Activated T-cell treated with anti-CD3 and anti-CD28 coated beads, Interleukin-2, amount 50 U/mL, for 48 hours (primary cell): Measurements from ENCODE around the gene FAM241B.

Experiments used
- DNase-seq, 2 experiments: peaks; one replicate each; pipeline ENCODE4 v3.0.0-alpha.2; 2020

FAM241B gene

DNA sequence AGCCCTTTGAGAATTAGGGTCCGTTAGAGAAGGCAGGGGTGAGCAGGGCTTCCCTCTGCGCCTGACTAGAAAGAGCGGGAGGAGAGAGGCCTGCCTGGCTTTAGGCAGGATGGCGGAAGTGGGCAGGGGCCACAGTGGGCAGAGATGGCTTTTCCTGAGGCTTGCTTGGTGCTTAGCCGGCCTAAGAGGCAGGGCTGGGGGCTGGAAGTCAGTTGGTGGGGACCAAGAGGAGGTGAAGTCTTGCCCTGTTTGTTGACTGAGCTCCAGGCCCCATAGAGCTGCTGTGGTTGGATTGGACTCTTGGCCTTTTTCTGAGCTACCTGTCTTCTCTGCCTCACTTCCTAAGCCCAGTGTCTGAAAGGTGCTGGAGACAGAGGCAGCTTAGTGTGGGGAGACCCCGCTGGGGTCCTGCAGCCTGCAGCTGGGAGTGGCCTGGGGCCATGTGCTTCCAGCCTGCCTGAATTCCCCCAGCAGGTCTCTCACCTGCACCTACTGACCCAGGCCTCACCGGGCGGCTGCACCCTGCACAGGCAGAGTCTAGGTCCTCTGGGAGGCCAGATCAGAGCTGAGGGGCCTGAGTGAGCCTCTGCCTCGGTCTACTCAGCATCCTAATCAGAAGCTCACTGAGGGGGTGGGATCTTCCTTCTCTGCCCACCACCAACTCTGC lies 4.8 kb downstream of the FAM241B start:
- no peak for DNase-seq

DNA sequence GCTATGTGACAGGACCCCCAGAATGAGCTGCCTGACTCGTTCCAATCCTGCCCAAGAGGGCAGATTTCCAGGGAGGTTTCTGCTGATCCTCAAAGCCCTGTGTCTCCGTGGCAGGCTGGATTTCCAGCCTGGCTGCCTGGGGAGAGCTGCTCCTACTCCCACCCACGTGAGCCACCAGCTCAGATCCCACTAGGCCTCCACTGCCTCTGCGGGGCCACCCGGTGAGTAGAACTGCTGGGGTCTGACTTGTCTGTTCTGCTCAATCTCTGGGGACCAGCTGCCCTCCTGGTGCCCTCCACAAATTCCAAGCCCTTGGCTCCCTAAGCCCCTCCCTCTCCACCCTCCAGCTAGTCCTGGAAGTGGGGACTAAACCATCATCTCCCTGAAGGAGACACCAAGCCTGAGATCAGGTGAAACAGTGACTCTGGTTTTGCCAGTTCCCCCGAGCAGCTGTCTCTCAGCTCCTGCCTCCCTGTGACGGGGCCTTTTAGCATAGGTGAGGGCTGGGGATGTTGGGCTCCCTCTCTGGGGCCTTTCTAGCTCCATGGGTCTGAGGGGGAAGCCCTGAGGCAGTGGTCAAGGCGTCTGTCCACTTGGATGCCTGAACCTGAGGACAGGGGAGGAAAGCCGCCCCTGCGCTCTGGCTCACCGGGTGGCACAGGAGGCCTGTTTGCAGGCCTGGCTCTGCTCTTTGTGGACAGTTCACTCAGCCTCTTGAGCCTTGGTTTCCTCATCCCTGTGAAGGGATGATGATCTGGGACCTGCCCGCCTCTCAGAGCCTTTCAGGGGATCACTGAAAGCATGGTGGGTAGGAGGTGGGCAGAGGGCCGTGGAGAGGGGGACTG lies 5.6 kb downstream of the FAM241B start:
- DNase-seq = no peak

DNA sequence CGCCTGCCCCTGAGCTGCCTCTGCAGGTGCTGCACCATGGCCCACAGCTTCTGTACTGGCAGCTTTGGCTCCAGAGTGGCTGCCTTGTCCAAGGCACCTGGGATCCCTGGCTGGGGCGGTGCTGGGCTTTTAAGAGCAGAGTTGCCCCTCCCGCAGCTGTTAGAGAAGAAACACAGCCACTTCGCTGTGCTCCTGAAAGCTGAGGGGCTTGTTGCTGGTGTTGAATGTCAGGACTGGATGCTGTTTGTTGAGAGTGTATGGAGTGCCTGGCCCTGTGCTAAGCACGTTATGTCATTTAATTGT lies 6.2 kb downstream of the FAM241B start:
- no peak for DNase-seq

DNA sequence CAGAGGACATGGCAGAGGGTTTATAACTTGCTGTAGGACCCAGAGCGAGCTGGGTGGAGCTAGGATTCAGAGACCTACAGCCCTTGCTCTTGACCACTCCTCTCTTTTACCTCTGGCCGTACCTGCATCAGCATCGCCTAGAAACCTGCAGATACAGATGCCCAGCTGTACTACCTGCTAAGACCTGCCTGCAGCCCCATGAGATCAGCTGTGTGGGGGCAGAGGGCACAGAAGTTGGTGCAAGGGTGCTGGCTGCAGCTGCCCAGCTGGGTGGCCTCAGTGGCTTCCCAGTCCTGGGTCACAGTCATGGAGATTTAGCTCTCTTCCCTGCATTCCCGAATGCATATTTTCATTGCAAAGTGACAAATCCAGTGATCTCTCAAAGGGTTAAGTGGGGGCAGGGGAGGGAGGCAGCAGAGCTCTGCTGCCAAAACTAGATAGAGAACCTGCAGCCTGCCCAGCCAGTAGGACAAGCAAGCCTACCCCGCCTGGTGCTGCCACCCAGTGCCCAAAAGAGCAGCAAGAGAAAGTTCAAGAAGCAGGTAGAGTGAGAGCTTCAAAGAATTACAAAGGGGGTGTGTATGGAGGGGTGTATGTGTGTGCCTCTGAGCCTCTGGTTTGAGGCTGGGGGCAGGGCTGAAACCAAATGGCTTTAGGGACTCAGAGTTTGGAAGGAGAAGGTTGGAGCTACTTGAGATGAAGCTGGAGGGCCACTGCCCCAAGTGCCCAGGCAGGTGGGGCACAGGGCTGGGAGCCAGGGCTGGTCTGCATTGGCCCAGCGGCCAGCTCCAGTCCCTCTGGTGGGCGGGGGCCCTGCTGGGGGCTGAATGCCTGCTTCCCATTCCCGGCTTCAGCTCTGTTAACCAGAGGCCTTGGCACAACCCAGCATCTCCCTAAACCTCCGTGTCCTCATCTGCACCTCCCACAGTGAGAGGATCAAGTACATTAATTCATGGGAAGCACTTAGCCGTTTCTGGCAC lies 6.9 kb downstream of the FAM241B start:
- DNase-seq = peak in 1 of 2 experiments; percentile 29

DNA sequence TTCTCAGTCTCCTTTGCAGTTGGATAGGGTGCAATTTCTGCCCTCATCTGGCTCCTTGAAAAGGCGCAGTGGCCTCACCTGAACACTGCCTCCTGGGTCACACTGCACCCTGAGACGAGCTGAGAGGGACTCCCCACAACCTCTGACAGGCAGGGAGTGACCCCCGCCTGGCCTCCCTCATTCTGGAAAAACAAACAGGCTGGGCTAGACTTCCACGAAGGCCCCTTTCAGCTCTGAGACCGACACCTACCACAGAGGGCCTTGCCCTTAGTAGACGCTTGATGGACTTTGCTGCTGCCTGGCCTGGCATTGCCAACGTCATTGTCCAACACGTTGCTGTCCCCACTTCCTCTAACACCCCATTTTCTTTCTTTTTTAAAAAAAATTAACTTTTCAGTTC lies 8.6 kb downstream of the FAM241B start:
- no peak for DNase-seq

DNA sequence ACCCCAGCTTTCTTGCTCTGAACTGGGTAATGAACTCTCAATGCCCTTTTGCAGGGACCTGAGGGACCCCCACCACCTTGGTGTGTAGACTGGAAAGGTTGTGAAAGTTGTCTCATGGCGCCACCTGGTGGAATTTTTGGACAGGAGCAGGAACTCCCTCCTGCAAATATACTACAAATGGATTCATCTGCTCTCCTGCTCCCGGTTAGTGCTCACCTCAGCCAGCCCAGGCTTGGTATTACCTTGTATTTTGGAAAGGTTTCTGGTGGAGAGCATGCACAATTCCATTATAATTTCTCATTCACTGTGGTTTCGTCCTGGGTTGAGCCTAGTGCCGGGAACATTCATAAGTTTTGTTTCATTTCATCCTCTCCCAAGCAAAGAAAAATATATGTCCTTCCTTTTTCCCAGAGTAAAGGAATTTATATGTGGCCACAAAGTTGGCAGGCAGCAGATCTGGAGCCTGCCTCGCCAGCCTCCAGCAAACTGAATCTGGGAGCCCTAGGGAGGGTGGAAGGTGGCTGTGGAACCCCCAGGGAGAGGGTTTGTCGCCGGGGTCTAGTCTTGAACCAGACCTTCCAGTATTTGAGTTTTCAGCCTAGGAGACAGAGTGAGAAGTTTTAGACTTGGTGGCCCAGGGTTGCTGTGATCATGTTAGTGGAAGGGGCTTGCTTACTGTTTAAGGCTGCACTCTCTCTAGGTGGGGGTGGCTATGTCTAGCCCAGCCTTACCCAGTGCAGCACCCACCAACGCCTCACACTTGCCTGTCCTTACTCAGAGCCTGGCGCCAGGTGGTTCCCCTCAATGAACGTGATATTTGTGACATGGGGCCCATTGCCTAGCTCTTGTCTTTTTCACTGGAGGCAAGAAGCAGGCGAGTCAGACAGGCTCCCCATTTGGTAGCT lies 9.5 kb downstream of the FAM241B start:
- DNase-seq = peak; percentile 70 to 72

DNA sequence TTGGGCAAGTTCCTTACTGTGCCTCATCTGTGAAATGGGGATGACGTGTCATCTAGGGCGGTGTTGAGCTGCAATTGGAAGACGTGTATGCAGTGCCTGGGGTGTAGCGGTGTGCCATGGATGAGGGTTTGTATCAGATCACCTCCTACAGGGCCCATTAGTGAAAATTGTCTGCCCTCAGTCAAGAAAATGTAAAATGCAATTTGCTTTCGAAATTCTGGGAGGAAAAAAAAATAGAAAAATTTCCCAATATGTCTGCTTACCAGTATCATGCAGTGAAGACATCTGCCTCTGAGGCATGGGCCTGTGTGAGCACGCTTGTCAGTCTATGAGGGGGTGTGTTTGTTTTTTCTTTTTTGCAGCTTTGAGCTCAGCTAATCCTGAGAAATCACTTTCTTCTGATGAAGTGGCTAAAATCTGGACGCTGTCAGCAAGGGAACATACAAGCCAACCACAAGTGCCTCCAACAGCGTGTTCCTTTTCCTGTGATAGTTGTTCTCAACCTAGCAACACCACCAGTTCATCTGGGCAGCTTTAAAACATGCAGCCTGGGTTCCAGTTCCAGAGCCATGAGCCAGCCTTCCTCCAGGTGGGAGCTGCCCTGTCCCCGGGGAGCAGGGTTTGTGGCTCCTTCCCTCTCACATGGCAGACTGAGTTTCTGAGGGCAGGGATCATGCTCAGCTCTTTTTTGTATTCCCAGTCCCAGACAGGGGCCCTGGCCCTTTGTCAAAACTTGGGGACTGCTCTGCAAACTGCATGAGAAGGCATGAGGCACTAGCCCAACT lies 10.3 kb downstream of the FAM241B start:
- no peak for DNase-seq

DNA sequence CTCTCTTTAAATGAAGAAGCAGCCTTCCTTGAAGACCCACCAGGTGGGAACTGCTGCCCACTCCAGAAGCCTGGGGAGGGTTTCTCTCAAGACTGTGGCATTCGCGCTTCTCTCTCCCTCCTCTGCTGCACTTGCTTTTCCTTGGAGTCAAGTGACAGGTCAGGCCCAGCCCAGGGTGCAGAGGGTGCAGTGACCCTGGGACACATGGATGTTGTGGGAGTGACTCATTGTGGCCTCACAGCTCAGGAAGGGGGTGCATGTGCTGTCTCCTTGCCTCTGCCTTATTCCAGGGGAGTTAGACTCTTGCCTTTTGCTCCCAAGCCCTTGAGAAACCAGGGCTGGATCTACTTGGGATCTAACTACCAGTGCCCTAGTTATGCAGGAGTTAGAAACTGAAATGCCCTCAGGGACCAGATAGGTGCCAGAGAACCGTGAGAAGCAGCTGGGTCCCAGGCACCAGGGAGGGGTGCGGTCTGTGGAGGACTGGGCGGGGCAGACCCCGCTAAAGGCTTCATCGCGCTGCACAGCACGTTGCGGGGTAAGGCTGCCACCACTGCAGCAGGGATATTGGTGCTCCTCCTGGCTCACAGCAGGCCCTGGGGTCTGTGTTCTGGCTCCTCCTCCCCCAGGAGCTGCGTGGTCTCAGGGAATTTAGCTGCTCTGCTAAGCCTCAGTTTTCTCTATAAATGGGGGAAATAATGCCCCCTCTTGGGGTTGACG lies 11.4 kb downstream of the FAM241B start:
- DNase-seq = no peak

DNA sequence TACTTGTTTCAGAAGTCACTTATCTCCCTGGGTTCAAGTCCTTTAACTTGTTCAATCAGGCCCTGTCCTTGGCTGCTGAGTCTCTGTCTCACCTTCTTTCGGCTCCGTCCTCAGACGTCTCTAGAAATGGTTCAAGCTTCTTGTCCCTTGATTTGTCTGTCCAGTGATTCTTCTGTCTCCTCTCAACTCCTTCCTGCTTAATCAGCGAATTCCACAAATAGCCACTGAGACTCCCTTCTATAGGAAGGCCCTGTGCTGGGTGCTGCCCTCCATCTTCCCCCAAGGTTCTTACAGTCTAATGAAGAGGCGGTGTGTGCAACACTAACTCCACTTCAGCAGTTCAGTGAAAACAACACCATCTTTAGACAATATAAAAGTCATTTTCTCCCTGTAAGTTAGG lies 12.7 kb downstream of the FAM241B start:
- DNase-seq = no peak

DNA sequence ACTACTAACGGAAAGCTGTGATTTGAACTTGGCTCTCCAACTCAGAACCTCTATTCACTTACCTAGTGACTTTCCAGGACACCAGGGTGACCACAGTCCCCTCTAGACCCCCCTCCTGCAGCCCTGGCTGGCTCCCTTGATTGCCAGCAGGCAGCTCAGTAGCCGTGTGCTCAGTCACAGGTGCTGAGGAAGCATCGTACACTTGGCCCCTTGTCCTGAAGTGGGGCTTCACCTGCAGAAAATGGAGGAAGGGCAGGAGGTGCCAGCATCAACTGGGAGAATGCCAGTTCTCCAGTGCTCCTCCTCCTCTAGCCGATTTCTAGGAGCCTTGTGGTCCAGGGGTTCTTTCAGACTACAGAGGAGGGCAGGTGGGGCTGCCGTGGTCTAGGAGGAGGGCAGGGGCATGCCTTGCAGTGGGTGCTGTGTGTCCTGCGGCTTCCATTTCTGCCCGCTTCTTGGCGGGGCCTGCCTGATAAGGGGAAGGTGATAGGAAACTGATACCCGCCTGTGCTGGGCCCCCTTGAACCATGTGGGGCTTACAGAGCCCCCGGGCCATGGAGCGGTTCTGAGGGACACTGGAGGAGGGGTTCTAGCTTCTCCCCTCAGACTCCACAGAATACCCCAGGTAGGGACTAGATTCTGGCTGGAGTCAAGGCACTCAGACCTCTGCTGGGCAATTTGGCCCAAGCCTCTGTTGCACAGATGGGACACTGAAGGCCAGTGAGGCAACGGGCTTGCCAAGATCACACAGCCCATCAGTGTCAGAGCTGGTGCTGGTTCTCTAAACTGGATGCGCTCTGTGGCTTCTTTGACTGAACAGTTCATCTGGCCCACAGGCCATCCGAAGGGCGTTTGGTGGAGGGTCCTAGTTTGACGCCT lies 14.0 kb downstream of the FAM241B start:
- DNase-seq = no peak

DNA sequence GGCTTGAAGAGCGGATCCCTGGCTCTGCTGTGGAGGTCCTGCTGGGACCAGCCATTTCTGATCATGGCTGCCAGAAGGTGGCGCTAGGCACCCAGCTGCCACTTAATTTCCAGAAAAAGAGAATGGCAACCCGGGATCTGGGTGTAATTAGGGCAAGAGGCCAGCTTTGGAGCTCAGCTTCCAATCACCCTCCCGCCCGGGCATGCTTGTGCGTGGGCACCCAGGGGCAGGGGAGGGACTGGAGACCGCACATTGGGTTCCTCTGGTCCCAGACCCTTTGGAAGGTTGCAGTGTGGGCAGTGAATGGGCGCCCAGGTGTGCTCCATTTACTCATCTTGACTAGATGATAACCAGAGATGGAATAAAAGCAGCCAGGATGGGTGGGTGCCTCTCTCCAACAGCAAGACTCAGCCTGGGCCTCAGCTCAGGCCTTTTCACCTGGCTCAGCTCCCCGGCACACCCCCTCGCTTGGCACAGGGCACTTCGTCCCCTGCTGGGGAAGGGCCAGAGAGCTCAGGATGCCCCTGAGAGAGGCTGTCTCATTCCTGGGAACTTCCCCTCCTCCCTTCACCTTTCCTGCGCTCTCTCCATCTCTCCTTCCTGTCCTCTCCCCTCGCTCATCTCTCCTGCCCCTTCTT lies 14.7 kb downstream of the FAM241B start:
- peak; percentile 69 to 70 for DNase-seq

DNA sequence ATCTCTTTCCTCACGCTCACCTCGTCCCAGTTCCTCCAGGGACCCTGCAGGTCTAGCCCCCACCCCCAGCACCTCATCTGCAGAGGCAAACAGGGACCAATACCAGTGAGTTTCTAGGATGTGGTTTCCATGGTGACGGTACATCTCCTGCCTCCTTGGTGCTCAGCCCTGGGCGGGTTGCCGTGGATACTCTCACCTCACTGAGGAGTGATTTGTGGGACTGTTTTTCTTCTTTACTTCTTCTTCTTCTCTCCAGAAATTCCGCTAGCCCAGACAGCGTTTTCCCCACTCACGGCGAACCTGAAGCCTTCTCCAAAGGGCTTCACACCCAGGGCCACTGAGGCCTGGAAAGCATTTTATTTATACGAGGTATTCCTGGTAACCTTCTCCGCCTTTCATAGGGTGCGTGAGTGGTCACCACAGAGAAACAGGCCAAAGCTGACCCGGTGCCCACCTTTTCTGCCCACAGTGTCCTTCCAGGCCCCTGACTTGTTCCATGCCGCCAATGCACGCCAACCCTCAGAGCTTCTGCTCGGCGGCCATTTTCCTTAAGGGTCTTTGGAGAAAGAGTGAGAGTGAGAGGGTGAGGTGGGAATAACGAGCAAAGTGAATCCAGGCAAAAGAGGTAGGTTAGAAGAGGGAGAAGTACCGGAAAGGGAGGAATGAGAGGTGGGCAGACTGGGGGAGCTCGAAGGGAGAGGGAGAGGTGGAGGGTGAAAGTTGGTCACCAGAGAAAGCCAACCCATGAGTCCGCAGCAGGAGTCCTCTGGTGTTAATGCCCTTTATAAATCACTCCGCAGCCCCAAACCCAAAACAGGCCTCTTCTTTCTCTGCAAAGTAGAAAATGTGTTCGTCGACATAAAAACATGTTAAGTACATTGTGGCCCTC lies 15.5 kb downstream of the FAM241B start:
- DNase-seq = no peak

DNA sequence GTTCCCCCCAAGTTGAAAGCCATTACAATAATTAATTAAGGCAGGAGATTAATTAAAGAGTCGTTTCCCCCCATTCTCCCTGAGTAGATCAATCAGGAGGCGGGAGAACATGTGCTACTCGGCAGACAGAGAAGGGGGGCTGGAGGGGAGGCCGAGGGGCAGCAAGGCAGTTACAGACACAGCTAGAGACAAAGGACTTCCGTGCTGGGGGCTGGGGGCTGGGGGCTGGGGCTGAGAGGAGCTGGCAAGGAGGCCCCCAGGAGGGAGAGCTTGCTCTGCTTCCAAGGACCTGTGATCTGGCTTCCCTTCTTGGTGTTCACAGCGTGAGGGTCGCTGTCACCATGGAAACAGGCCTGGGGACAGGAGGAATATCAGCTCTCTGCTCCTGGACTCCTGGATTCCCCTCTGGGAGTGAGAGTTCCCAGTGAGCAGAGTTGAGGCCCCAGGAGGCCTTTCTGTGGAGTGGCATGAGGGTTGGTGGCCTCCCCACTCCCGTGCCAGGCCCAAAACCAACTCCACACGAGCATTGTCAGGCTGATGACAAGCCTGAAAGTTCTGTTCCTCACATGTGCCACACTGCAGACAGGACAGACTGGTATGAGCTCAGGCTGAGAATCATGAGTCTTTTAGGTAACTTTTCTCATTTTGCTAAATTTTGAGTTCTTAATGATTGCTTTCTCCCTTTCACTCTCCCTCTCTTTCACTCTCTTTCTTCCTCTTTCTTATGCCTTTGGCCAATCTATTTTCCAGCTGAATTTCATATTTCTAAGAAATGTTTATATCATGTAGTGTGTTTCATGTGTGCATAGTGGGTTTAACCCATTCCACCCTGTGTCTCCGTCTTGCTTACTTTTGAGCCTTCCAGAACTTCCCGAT lies 16.4 kb downstream of the FAM241B start:
- no peak for DNase-seq

DNA sequence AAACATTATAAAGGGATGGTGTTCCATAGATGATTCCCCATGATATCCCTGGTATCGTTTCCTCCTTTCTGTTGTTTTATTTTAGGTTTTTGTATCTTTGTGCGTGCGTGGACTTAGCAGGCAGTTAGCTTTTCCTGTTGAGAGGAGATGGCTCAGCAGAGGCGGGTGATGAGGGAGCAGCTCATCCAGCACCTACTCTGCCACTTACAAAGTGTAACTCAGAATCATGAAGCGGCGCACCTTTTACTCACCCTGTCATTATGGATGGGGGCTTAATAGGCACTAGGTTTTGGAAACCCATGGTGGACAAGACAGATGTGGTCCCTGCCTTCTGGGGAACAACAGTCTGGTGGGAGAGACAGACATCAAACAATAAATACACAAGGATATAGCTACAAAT lies 17.1 kb downstream of the FAM241B start:
- no peak for DNase-seq

DNA sequence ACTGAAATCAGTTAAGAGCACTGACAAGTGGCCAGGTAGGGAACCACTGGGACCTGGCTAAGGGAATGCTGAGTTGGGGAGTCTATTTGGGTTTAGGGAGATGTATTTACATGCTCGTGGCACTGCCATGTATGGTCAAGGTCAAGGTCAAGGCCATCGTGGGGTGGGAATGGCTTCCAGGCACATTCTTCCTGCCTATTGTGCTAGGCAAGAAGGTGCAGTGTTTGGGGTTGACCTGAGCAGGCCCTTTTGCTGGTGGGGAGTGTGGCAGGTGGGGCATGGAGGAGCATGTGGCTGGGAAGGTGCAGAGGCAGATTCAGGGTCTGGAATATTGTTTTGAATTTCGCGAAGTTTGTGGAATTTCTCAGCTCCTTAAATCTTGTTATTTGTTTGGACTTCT lies 17.8 kb downstream of the FAM241B start:
- no peak for DNase-seq

DNA sequence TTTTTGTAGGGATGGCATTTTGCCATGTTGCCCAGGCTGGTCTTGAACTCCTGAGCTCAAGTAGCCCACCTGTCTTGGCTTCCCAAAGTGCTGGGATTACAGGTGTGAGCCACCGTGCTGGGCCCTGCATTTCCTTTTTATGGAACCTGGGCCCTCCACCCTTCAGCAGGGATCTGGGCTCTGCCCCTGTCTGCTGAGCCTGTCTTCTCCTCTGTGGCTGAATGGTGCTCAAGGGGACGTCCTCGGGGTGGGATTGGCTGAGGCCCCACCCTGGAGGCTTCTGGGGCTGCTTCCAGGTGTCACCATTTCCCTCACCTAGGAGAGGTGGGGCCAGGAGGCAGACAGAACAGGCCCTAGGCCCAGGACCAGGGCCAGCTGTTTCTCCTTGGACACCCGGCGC lies 18.4 kb downstream of the FAM241B start:
- DNase-seq = no peak
